Stimulated activated naive B cell treated with anti-CD40 and anti-IgM and Interleukin-4, amounts not matched to agents 10 μg/mL and 1 μg/mL and 100 μg/mL, for 72 hours (primary cell): ENCODE data around the gene LGALS16.
"Not testable (repeated sequence)": the region's sequence is repeated elsewhere in the genome, so short reads cannot be mapped to it uniquely, and the experiment has no call there.

ENCODE experiments used
- ATAC-seq, 2 donors: fragments of 150-1000 bp; cut with Tn5 transposase; replicated peaks; 2 replicates each; pipeline ENCODE4 v1.10.0; 2021; ENCODE audit warnings: moderate library complexity in 1 of 2
- DNase-seq: peaks from one replicate; pipeline ENCODE4 v3.0.0; 2021
- H3K27ac Mint-ChIP-seq: one replicate; pipeline ENCODE4 v1.8.0; 2022; ENCODE audit warnings: mild to moderate bottlenecking, mixed read lengths
- H3K27me3 Mint-ChIP-seq, 2 donors: one replicate each; pipeline ENCODE4 v1.8.0; 2022; ENCODE audit warnings: mixed read lengths in 2 of 2
- H3K36me3 Mint-ChIP-seq, 2 donors: one replicate each; pipeline ENCODE4 v1.8.0; 2022; ENCODE audit warnings: mixed read lengths in 2 of 2, mild to moderate bottlenecking in 1 of 2
- H3K4me1 Mint-ChIP-seq, 2 donors: one replicate each; pipeline ENCODE4 v1.8.0; 2022; ENCODE audit warnings: mixed read lengths in 2 of 2, mild to moderate bottlenecking in 1 of 2
- H3K4me3 Mint-ChIP-seq, 2 donors: one replicate each; pipeline ENCODE4 v1.8.0; 2022; ENCODE audit warnings: mild to moderate bottlenecking in 2 of 2, mixed read lengths in 2 of 2, moderate library complexity in 1 of 2
- H3K9me3 Mint-ChIP-seq, 2 donors: one replicate each; pipeline ENCODE4 v1.8.0; 2022; ENCODE audit warnings: mixed read lengths in 2 of 2, mild to moderate bottlenecking in 1 of 2

LGALS16 gene

DNA sequence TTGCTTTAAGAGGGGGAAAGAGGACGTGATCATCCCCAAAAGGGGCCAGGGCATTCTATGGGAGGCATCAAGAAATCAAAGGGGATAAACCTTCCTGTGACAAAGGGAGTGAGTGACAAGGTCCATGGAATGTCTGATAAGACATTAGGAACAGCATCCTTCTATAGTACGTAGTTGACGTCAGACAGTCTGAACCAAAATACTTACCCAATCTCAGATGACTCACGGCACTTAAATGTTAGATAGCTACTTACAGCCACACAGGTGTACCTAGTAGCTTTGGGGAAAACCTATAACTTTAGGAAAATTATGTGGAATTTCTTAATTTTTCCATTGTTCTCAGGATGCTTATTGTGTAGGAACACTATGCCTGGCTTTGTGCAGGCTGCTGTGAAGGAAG is 4.9 kb downstream of the LGALS16 start:
- H3K4me3 Mint-ChIP-seq: no peak overlapping the region

DNA sequence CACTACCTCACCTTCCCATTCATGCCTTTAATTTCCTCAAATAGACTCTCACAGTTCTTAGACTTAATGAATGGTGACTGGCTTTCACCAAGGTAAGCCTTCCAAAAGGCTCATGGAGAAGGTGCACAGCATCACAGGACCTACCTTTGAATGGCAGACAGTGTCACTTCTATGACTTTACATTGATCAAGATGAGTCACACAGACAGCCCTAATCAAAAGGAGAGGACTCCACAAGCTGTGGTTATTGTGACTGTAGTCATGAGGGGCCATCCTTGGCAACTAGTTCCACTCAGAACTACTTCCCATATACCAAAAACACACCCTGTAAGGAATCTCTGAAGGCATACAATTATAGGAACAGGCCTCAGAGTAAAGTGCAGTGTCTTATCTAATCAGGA is 5.9 kb downstream of the LGALS16 start:
- Mint-ChIP-seq H3K36me3 (peaks cover 0 to 6% of the 10 kb centered on the region in 2 donors), H3K4me3 (no peak overlapping the region), H3K27me3 (peaks cover 41 to 62% of the 10 kb centered on the region in 2 donors), H3K9me3 (peaks cover 9 to 11% of the 10 kb centered on the region in 2 donors), H3K4me1 (peaks cover 2 to 5% of the 10 kb centered on the region in 2 donors), H3K27ac (no peak overlapping the region)
- ATAC-seq (no peak), DNase-seq (no peak)

More for the DNA sequence above, 4.9 kb downstream of the LGALS16 start:
- ATAC-seq (no peak), DNase-seq (no peak)
- peaks cover 2 to 5% of the 10 kb centered on the region in 2 donors for H3K9me3 Mint-ChIP-seq
- no peak overlapping the region for H3K27ac Mint-ChIP-seq
- H3K4me1 Mint-ChIP-seq: peaks cover 2 to 5% of the 10 kb centered on the region in 2 donors
- peaks cover 0 to 2% of the 10 kb centered on the region in 2 donors for H3K36me3 Mint-ChIP-seq
- H3K27me3 Mint-ChIP-seq: peaks cover 40 to 61% of the 10 kb centered on the region in 2 donors

DNA sequence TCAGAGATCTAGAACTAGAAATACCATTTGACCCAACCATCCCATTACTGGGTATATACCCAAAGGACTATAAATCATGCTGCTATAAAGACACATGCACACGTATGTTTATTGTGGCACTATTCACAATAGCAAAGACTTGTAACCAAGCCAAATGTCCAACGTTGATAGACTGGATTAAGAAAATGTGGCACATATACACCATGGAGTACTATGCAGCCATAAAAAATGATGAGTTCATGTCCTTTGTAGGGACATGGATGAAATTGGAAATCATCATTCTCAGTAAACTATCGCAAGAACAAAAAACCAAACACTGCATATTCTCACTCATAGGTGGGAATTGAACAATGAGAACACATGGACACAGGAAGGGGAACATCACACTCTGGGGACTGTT is 14.1 kb downstream of the LGALS16 start:
- not testable (repeated sequence) for H3K36me3 Mint-ChIP-seq, H3K4me1 Mint-ChIP-seq, H3K4me3 Mint-ChIP-seq, ATAC-seq, H3K27ac Mint-ChIP-seq, DNase-seq
- peaks cover 35 to 66% of the 10 kb centered on the region in 2 donors for H3K27me3 Mint-ChIP-seq
- H3K9me3 Mint-ChIP-seq: peaks cover 11 to 12% of the 10 kb centered on the region in 2 donors

- ATAC-seq (no peak), DNase-seq (no peak)
- Mint-ChIP-seq H3K4me3 (no peak overlapping the region), H3K27ac (no peak overlapping the region), H3K4me1 (peaks cover 6 to 9% of the 10 kb centered on the region in 2 donors), H3K27me3 (peaks cover 42 to 63% of the 10 kb centered on the region in 2 donors), H3K36me3 (peaks cover 2 to 3% of the 10 kb centered on the region in 2 donors), H3K9me3 (peaks cover 3 to 7% of the 10 kb centered on the region in 2 donors)
Observed at GRCh38 chr19:39670998-39671397, 15.3 kb downstream of the LGALS16 start.

DNA sequence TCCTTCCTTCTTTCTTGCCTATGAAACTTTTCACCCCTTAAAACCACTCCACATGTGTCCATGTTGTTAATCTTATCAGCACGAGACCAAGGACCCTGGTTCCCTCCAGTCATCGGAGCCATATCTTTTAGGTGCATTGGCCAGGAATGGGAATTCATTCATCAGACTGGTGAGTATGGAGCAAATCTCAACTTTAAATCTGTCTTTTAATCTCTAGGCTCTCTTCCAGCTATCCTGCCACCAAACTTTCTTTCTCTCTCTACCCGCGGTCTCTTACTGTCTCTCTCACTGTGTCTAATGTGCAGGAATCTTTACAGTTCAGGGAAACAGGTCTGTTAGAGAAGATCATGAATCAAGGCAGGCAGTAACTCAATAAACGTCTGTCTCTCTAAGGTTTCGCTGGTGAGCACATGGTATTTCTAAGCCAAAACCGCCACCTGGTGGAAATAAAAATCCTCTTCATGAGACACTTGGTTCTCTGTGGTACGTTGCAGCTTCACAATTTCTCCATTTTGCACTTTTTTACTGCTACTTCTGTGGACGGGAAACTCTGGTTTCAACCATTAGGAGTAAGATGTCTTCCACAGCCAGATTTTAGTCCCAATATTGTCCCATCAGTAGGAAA is 16.1 kb downstream of the LGALS16 start:
- Mint-ChIP-seq H3K4me1 (peaks cover 8 to 11% of the 10 kb centered on the region in 2 donors), H3K9me3 (peaks cover 0 to under 1% of the 10 kb centered on the region in 2 donors), H3K36me3 (peaks cover 0 to under 1% of the 10 kb centered on the region in 2 donors), H3K27me3 (peaks cover 37 to 58% of the 10 kb centered on the region in 2 donors), H3K4me3 (no peak overlapping the region), H3K27ac (no peak overlapping the region)
- peak; percentile 85 to 92 for ATAC-seq
- DNase-seq: peak; percentile 25

DNA sequence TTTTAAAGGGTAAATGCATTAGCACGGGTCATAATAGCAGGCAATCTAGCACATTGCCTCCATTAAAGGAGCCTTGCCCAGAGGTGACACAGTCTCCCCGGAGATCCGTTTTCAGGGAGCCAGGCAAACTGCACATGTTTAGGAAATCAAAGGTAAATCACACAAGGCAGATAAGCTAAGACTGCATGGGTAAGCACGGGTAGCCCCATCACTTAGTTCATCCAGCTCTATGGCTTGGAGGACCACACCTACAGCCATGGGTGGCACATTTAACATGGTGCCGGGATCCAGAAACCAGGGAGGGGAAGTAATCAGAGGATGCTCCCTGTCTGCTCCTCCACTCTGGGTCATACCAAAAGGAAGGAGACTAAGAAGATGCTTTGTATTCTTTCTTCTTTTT is 16.8 kb downstream of the LGALS16 start:
- ATAC-seq: no peak
- H3K4me1 Mint-ChIP-seq: peaks cover 8 to 11% of the 10 kb centered on the region in 2 donors
- DNase-seq: no peak
- H3K36me3 Mint-ChIP-seq: no peaks in the 10 kb centered on the region
- no peaks in the 10 kb centered on the region for H3K9me3 Mint-ChIP-seq
- H3K27me3 Mint-ChIP-seq: peaks cover 31 to 52% of the 10 kb centered on the region in 2 donors
- H3K4me3 Mint-ChIP-seq: no peak overlapping the region
- no peak overlapping the region for H3K27ac Mint-ChIP-seq

DNA sequence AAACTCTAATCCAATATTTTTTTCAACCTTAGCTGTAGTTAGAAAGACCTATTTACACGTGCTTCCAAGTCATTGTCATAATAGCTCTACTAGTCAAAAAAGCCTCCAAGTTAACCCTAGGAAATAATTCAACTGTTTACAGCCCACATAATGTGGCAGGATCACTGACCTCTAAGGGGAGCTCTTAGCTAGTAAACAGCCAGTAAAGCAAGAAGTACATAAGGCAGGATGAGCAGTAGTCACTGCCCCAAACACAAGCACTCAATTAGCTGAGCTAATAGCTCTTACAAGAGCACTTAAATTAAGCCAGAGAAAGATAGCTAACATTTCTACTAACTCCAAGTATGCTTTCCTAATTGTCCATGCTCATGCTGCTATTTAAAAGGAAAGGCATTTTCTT is 18.1 kb downstream of the LGALS16 start:
- Mint-ChIP-seq H3K4me1 (peaks cover 8 to 11% of the 10 kb centered on the region in 2 donors), H3K27me3 (peaks cover 38 to 49% of the 10 kb centered on the region in 2 donors)
- not testable (repeated sequence) for H3K36me3 Mint-ChIP-seq, H3K9me3 Mint-ChIP-seq, H3K4me3 Mint-ChIP-seq, H3K27ac Mint-ChIP-seq, DNase-seq, ATAC-seq

- Mint-ChIP-seq H3K27me3 (peaks cover 49 to 50% of the 10 kb centered on the region in 2 donors), H3K4me3 (no peak overlapping the region), H3K27ac (peak overlapping the region; percentile 75), H3K9me3 (no peaks in the 10 kb centered on the region), H3K36me3 (no peaks in the 10 kb centered on the region), H3K4me1 (peaks cover 11% of the 10 kb centered on the region in 2 donors)
- DNase-seq: no peak
- ATAC-seq: peak; percentile 60 to 74
Observed at GRCh38 chr19:39676004-39676403, 20.3 kb downstream of the LGALS16 start.

DNA sequence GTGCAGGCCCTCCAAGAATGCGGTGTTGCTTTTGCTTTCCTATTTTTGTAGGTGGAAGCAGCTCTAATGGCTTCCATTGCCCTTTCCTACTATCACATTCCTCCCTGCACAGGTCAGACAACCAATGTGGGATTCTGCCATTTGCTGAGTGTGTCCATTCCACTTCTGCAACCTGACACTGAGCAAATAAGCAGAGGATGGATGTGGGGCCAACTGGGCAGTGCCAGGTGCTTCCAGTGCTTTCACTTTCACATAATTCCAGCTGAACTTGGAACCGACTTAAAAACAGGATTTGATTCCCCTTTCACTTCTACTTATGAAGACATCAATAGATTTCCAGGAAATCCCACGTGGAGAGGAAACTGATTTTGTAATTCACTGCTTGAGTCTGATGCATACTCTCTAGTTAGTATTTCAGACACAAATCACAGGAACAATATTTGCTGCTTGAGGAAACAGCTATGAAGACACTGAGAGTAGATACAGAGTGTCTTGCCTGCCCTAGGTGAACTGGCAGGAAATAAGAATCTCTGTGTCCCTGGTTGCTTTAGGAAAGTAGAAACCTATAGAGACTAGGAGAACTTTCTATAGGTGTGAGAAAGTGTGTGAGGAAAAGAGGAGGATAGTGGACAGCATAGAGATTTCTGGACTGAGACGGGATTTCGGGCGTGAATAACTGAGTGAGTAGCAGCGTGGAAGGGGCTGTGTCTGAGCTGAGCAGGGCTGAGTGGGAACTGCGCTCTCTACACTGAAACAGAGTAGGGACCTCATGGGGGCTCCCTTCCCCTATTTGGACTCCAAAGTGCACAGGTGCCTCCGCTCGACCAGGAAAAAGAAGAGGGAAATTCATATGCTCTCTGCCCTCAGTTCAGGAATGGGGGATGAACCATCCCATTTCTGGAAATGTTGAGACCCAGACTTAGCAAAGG is 22.5 kb downstream of the LGALS16 start:
- no peak overlapping the region for H3K4me3 Mint-ChIP-seq
- H3K36me3 Mint-ChIP-seq: no peaks in the 10 kb centered on the region
- peaks cover 38 to 49% of the 10 kb centered on the region in 2 donors for H3K27me3 Mint-ChIP-seq
- DNase-seq (no peak), ATAC-seq (no peak)
- peaks cover 5 to 7% of the 10 kb centered on the region in 2 donors for H3K4me1 Mint-ChIP-seq
- H3K9me3 Mint-ChIP-seq: no peaks in the 10 kb centered on the region
- no peak overlapping the region for H3K27ac Mint-ChIP-seq

- no peak overlapping the region for H3K4me3 Mint-ChIP-seq
- DNase-seq (no peak), ATAC-seq (no peak)
- no peaks in the 10 kb centered on the region for H3K9me3 Mint-ChIP-seq
- H3K4me1 Mint-ChIP-seq: peaks cover 5 to 7% of the 10 kb centered on the region in 2 donors
- H3K36me3 Mint-ChIP-seq: no peaks in the 10 kb centered on the region
- H3K27me3 Mint-ChIP-seq: peaks cover 29 to 43% of the 10 kb centered on the region in 2 donors
- no peak overlapping the region for H3K27ac Mint-ChIP-seq
Observed at GRCh38 chr19:39679056-39679790, 23.5 kb downstream of the LGALS16 start.

GRCh38 chr19:39679791-39680168 is 24.1 kb downstream of the LGALS16 start:
- H3K36me3 Mint-ChIP-seq: no peaks in the 10 kb centered on the region
- no peak for ATAC-seq
- H3K27ac Mint-ChIP-seq: no peak overlapping the region
- no peaks in the 10 kb centered on the region for H3K9me3 Mint-ChIP-seq
- H3K4me1 Mint-ChIP-seq: peaks cover 5 to 7% of the 10 kb centered on the region in 2 donors
- DNase-seq: no peak
- no peak overlapping the region for H3K4me3 Mint-ChIP-seq
- H3K27me3 Mint-ChIP-seq: peaks cover 26 to 43% of the 10 kb centered on the region in 2 donors

- Mint-ChIP-seq H3K4me1 (peaks cover 5 to 7% of the 10 kb centered on the region in 2 donors), H3K27me3 (peaks cover 27 to 37% of the 10 kb centered on the region in 2 donors), H3K27ac (no peak overlapping the region), H3K36me3 (no peaks in the 10 kb centered on the region), H3K9me3 (no peaks in the 10 kb centered on the region), H3K4me3 (no peak overlapping the region)
- no peak for ATAC-seq
- no peak for DNase-seq
Observed at GRCh38 chr19:39680593-39680992, 24.9 kb downstream of the LGALS16 start.

- ATAC-seq: no peak
- H3K36me3 Mint-ChIP-seq: no peaks in the 10 kb centered on the region
- peaks cover 0 to 3% of the 10 kb centered on the region in 2 donors for H3K4me1 Mint-ChIP-seq
- no peak overlapping the region for H3K27ac Mint-ChIP-seq
- peaks cover 28 to 33% of the 10 kb centered on the region in 2 donors for H3K27me3 Mint-ChIP-seq
- no peaks in the 10 kb centered on the region for H3K9me3 Mint-ChIP-seq
- H3K4me3 Mint-ChIP-seq: no peak overlapping the region
- DNase-seq: no peak
Observed at GRCh38 chr19:39681416-39681815, 25.7 kb downstream of the LGALS16 start.

- peaks cover 0 to 4% of the 10 kb centered on the region in 2 donors for H3K4me1 Mint-ChIP-seq
- no peak overlapping the region for H3K4me3 Mint-ChIP-seq
- H3K27me3 Mint-ChIP-seq: peaks cover 32% of the 10 kb centered on the region in 2 donors
- no peaks in the 10 kb centered on the region for H3K36me3 Mint-ChIP-seq
- no peaks in the 10 kb centered on the region for H3K9me3 Mint-ChIP-seq
- no peak overlapping the region for H3K27ac Mint-ChIP-seq
- ATAC-seq (no peak), DNase-seq (no peak)
Observed at GRCh38 chr19:39684267-39684666, 28.6 kb downstream of the LGALS16 start.
